B cell (primary cell): ENCODE data around the gene CDR2L. TPM values are rescaled to one million over a fixed set of nuclear protein-coding genes. Genes with fewer than 3 reads are reported as not detected.

Source experiments
- ATAC-seq: fragments of 200-7000 bp; cut with Tn5 transposase; one replicate; pipeline ENCODE4 v1.10.0; 2021; ENCODE audit warnings: low read depth, mild to moderate bottlenecking, moderate number of reproducible peaks, moderate library complexity
- CTCF ChIA-PET: fragments of 350-600 bp; sonication (Branson Sonifier 250); formaldehyde crosslinking; loops from one replicate; lab custom pipeline; 2021; ENCODE audit warnings: antibody characterized with exemption, inconsistent platforms; lab: Charles Lee
- POLR2A ChIA-PET: fragments of 350-600 bp; sonication (Branson Sonifier 250); formaldehyde crosslinking; loops from one replicate; lab custom pipeline; 2021; ENCODE audit warnings: antibody characterized with exemption; lab: Charles Lee
- DNase-seq: peaks from one replicate; pipeline ENCODE4 v3.0.0; 2013
- H2AFZ ChIP-seq: 2 replicates; pipeline ENCODE4 v1.6.1; 2012; ENCODE audit warnings: mild to moderate bottlenecking, low read depth, low read length; ENCODE audit not compliant: insufficient read depth, poor library complexity, severe bottlenecking
- H3K27ac ChIP-seq, 2 donors: 1 replicate in 1 of 2; 2 replicates in 1 of 2; pipeline ENCODE4 v1.5.1; 2012 to 2013; ENCODE audit warnings: low read length in 2 of 2, mild to moderate bottlenecking in 2 of 2, moderate library complexity in 1 of 2
- H3K27me3 ChIP-seq, 4 experiments: fragments of 200-600 bp in 1 of 4; sonication (generic) in 1 of 4; replicated peaks in 1 of 4; 1 replicate in 2 of 4; 2 replicates in 2 of 4; pipeline versions ENCODE4 v1.6.1 to v1.7.0; 2013 to 2016; ENCODE audit warnings: low read length in 3 of 4, mild to moderate bottlenecking in 2 of 4, mixed read lengths in 1 of 4, moderate library complexity in 1 of 4; ENCODE audit not compliant: insufficient read depth in 4 of 4, control insufficient read depth in 3 of 4; ENCODE audit errors: control extremely low read depth in 1 of 4
- H3K36me3 ChIP-seq, 2 experiments: replicated peaks in 1 of 2; 1 replicate in 1 of 2; 2 replicates in 1 of 2; pipeline versions ENCODE4 v1.6.1 to v1.7.1; 2013; ENCODE audit warnings: low read length in 1 of 2; ENCODE audit not compliant: insufficient read depth in 2 of 2, control insufficient read depth in 1 of 2; ENCODE audit errors: control extremely low read depth in 1 of 2, extremely low read depth in 1 of 2
- H3K4me1 ChIP-seq, 2 donors: fragments of 200-600 bp in 1 of 2; sonication (generic) in 1 of 2; 1 replicate in 1 of 2; 2 replicates in 1 of 2; pipeline versions ENCODE4 v1.5.1 to v1.6.1; 2013 to 2017; ENCODE audit warnings: low read length in 2 of 2; ENCODE audit not compliant: control insufficient read depth in 2 of 2, insufficient read depth in 2 of 2
- H3K4me2 ChIP-seq: replicated peaks from 2 replicates; pipeline ENCODE3; 2012; ENCODE audit warnings: mild to moderate bottlenecking, low read depth, low read length; ENCODE audit not compliant: poor library complexity, severe bottlenecking
- H3K4me3 ChIP-seq, 5 experiments: fragments of 200-600 bp in 1 of 5; sonication (generic) in 1 of 5; 1 replicate in 3 of 5; 2 replicates in 2 of 5; pipeline versions ENCODE4 v1.5.1 to v1.7.0; 2011 to 2016; ENCODE audit warnings: low read length in 4 of 5, mild to moderate bottlenecking in 4 of 5, low read depth in 2 of 5, control low read depth in 1 of 5, moderate library complexity in 1 of 5; ENCODE audit not compliant: insufficient read depth in 1 of 5; ENCODE audit errors: control extremely low read depth in 1 of 5, extremely low read depth in 1 of 5
- H3K79me2 ChIP-seq: fragments of 200-600 bp; sonication (generic); one replicate; pipeline ENCODE4 v1.6.0; 2016; ENCODE audit warnings: low read length; ENCODE audit not compliant: control insufficient read depth, insufficient read depth
- H3K9ac ChIP-seq: fragments of 200-600 bp; sonication (generic); 2 replicates; pipeline ENCODE4 v1.6.1; 2017; ENCODE audit warnings: mild to moderate bottlenecking, low read length, moderate library complexity
- H3K9me3 ChIP-seq, 3 donors: one replicate each; pipeline versions ENCODE4 v1.6.1 to v1.7.1; 2013; ENCODE audit warnings: low read length in 2 of 3; ENCODE audit not compliant: control insufficient read depth in 2 of 3, insufficient read depth in 1 of 3; ENCODE audit errors: control extremely low read depth in 1 of 3
- H4K20me1 ChIP-seq: 2 replicates; pipeline ENCODE4 v1.6.0; 2012; ENCODE audit warnings: mild to moderate bottlenecking, low read length; ENCODE audit not compliant: insufficient read depth, control insufficient read depth, poor library complexity, severe bottlenecking
- H3K27ac Mint-ChIP-seq: one replicate; pipeline ENCODE4 v1.8.0; 2021; ENCODE audit warnings: mixed read lengths
- H3K27me3 Mint-ChIP-seq: one replicate; pipeline ENCODE4 v1.8.0; 2021; ENCODE audit warnings: mixed read lengths
- H3K4me1 Mint-ChIP-seq: one replicate; pipeline ENCODE4 v1.8.0; 2021; ENCODE audit warnings: mixed read lengths
- H3K4me3 Mint-ChIP-seq: one replicate; pipeline ENCODE4 v1.8.0; 2021; ENCODE audit warnings: mixed read lengths
- H3K9me3 Mint-ChIP-seq: one replicate; pipeline ENCODE4 v1.8.0; 2022; ENCODE audit warnings: mixed read lengths; ENCODE audit not compliant: insufficient read depth
- EZH2 ChIP-seq: IDR thresholded peaks from 2 replicates; pipeline ENCODE4 v1.6.1; 2012; ENCODE audit warnings: borderline replicate concordance, low read depth, mild to moderate bottlenecking, moderate library complexity, low read length; ENCODE audit not compliant: insufficient read depth, poor library complexity, severe bottlenecking
- WGBS: methylation state at CpG from one replicate; pipeline ENCODE4 v1.1.5; 2013; ENCODE audit warnings: missing lambda C conversion rate; ENCODE audit not compliant: insufficient coverage; 5-methylcytosine and 5-hydroxymethylcytosine counted together
- intact Hi-C: fragments of 100-400 bp; cut with micrococcal nuclease; formaldehyde crosslinking; loops from one replicate; pipeline ENCODE4 v1.10.0; 2022
- polyA plus RNA-seq: library from polyadenylated mRNA; depleted of rRNA; stranded (reverse); fragments of >200 nt; gene quantifications from 2 replicates; pipeline ENCODE4 v1.2.3, GENCODE V29; 2012
- total RNA-seq, 2 donors: library from RNA; stranded (reverse); fragments of 120-200 nt in 1 of 2; gene quantifications; 1 replicate in 1 of 2; 2 replicates in 1 of 2; pipeline versions ENCODE4 v1.2.3 to v1.2.4, GENCODE V29; 2013 to 2022
- TF ChIP-seq, protein P1 (sequence below): fragments of 200-600 bp; IDR thresholded peaks from one replicate; pipeline ENCODE4 v1.8.0; 2022; ENCODE audit warnings: antibody characterized with exemption, mild to moderate bottlenecking

Gene CDR2L
- total and polyA plus RNA-seq, 2 donors (not counting 1 experiment from before 2014, with no cell fraction given) = 0.03 TPM; not detected in 1

DNA sequence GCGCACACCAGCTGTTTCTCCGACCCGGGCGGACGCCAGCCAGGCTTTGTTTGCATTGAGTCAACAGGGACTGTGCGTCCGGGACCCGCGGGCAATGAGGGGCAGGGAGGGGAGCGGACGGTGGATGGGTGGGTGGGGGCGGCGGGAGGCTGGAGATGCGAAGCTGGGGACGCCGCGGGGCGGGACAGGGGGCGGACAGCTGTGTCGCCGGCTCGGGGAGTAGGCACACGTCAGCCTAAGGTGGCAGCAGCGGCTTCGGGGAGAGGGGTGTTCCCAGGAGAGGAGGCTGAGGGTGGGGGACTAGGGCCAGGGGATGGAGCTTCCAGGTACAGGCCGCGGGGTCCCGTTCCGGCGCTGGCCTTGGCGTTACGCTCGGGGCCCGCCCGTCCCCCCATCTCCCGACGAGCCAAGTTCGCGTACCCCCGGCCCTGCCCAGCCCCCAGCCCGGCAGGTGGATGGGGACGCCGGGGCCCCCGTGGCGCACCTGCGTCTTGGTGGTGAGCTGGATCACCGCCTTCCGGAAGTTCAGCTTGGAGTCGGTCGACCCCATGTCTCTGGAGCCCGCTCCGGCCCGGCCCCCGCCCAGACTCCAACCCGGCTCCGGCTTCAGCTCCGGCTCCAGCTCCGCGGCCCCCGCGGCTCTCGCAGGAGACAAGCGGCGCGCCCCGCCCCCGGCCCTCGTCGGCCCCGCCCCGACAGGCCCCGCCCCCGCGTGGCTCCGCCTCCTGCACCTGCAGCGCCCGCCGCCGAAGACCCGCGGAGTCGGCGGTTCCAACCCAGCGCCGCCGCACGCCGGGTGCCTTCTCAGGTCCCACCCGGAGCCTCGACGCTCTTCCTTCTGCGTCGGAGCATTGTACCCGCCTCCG lies 15.1 kb upstream of the CDR2L start, which contains the start of gene HID1:
Gene HID1 (minus strand): TSS at position 653 of the 866 bp plus-strand sequence. CDS start 103 bp downstream, at position 550.
- no peaks in the 10 kb centered on the region for H3K9me3 Mint-ChIP-seq
- Histone ChIP-seq H3K9me3 (peaks cover 0 to 6% (median 0%) of the 10 kb centered on the region in 3 donors), H3K4me1 (peaks cover 13 to 16% of the 10 kb centered on the region in 2 donors), H3K4me2 (peak within 1 kb of the TSS; percentile 92), H3K9ac (peak within 1 kb of the TSS; percentile 68), H3K27me3 (peaks cover 0 to 48% (median 12%) of the 10 kb centered on the region in 4 experiments), H2AFZ (peak within 1 kb of the TSS; percentile 84), H3K27ac (no peak within 1 kb of the TSS), H4K20me1 (no peaks in the 10 kb centered on the region), H3K79me2 (no peaks in the 10 kb centered on the region), H3K4me3 (peak within 1 kb of the TSS in 4 of 5 experiments; percentile 42 to 66 (median 57)), H3K36me3 (no peaks in the 10 kb centered on the region)
- H3K4me3 Mint-ChIP-seq = peak within 1 kb of the TSS; percentile 86
- ChIA-PET POLR2A (interaction anchor here (0.5 to 1.1 kb wide), 7 partner anchors 9 to 229 kb away, joined by 3 to 5 read pairs (median 4); partner anchors contain the start of genes CDR2L and MRPL58), CTCF (interaction anchor here (0.8 to 7.7 kb wide), 6 partner anchors 10 to 229 kb away, joined by 3 to 67 read pairs (median 11); partner anchors contain the start of genes MRPL58 and NT5C)
- intact Hi-C loops = loop anchor here (1.0 kb wide), 2 partner anchors 15 to 40 kb away; partner anchors contain the start of genes CDR2L and MRPL58
- H3K4me1 Mint-ChIP-seq = peaks cover 9% of the 10 kb centered on the region
- H3K27me3 Mint-ChIP-seq = peaks cover 24% of the 10 kb centered on the region
- 3% methylated on average over 83 of the region's 95 CpGs for WGBS
- peak within 1 kb of the TSS; percentile 46 for H3K27ac Mint-ChIP-seq
- no peak for TF ChIP-seq EZH2
- TF ChIP-seq, protein P1, sequence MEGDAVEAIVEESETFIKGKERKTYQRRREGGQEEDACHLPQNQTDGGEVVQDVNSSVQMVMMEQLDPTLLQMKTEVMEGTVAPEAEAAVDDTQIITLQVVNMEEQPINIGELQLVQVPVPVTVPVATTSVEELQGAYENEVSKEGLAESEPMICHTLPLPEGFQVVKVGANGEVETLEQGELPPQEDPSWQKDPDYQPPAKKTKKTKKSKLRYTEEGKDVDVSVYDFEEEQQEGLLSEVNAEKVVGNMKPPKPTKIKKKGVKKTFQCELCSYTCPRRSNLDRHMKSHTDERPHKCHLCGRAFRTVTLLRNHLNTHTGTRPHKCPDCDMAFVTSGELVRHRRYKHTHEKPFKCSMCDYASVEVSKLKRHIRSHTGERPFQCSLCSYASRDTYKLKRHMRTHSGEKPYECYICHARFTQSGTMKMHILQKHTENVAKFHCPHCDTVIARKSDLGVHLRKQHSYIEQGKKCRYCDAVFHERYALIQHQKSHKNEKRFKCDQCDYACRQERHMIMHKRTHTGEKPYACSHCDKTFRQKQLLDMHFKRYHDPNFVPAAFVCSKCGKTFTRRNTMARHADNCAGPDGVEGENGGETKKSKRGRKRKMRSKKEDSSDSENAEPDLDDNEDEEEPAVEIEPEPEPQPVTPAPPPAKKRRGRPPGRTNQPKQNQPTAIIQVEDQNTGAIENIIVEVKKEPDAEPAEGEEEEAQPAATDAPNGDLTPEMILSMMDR = no peak
- DNase-seq = peak; percentile 84
- peak; percentile 93 for ATAC-seq
